ENCODE results near the gene C22orf15.

C22orf15 gene

GRCh38 chr22:23773483-23774113 is 10.8 kb downstream of the C22orf15 start:
- no peak for DNase-seq (ENCODE audit: low spot score)

- DNase-seq (ENCODE audit: low spot score), result no peak
Measured at GRCh38 chr22:23774114-23774921, 11.5 kb downstream of the C22orf15 start.

GRCh38 chr22:23774922-23775436 is 12.2 kb downstream of the C22orf15 start:
- no peak for DNase-seq (ENCODE audit: low spot score)

GRCh38 chr22:23775779-23776375 is 13.1 kb downstream of the C22orf15 start:
- DNase-seq (ENCODE audit: low spot score), result no peak

GRCh38 chr22:23777776-23778576 is 15.2 kb downstream of the C22orf15 start:
- no peak for DNase-seq (ENCODE audit: low spot score)

GRCh38 chr22:23778577-23778900 is 15.7 kb downstream of the C22orf15 start:
- DNase-seq (ENCODE audit: low spot score), result no peak

- no peak for DNase-seq (ENCODE audit: low spot score)
Measured at GRCh38 chr22:23779083-23779482, 16.3 kb downstream of the C22orf15 start.

- DNase-seq (ENCODE audit: low spot score), result no peak
Measured at GRCh38 chr22:23779731-23780130, 16.9 kb downstream of the C22orf15 start.

GRCh38 chr22:23780146-23780748 is 17.5 kb downstream of the C22orf15 start:
- no peak for DNase-seq (ENCODE audit: low spot score)

GRCh38 chr22:23781065-23781464 is 18.3 kb downstream of the C22orf15 start:
- no peak for DNase-seq (ENCODE audit: low spot score)

- no peak for DNase-seq (ENCODE audit: low spot score)
Measured at GRCh38 chr22:23781511-23782183, 18.9 kb downstream of the C22orf15 start.

- no peak for DNase-seq (ENCODE audit: low spot score)
Measured at GRCh38 chr22:23782252-23782651, 19.5 kb downstream of the C22orf15 start.

- no peak for DNase-seq (ENCODE audit: low spot score)
Measured at GRCh38 chr22:23782703-23783102, 19.9 kb downstream of the C22orf15 start.

- no peak for DNase-seq (ENCODE audit: low spot score)
Measured at GRCh38 chr22:23783265-23784150, 20.7 kb downstream of the C22orf15 start.

GRCh38 chr22:23784215-23784732 is 21.5 kb downstream of the C22orf15 start:
- no peak for DNase-seq (ENCODE audit: low spot score)

- no peak for DNase-seq (ENCODE audit: low spot score)
Measured at GRCh38 chr22:23786261-23786710, 23.5 kb downstream of the C22orf15 start.

- peak; percentile 76 for DNase-seq (ENCODE audit: low spot score)
Measured at GRCh38 chr22:23786752-23787599, 24.2 kb downstream of the C22orf15 start, which contains the start of gene SMARCB1. Gene SMARCB1, plus strand, starts transcription at chr22:23786966. Its CDS starts 204 bp downstream, at chr22:23787170.

- DNase-seq (ENCODE audit: low spot score), result no peak
Measured at GRCh38 chr22:23787600-23787896, 24.8 kb downstream of the C22orf15 start.

GRCh38 chr22:23787910-23788309 is 25.1 kb downstream of the C22orf15 start:
- DNase-seq (ENCODE audit: low spot score), result no peak
